Activated CD8-positive, alpha-beta memory T cell treated with anti-CD3 and anti-CD28 coated beads, Interleukin-2, amount 50 U/mL, for 24 hours (primary cell): ENCODE data around the gene ANKS1A.

Source experiments
- DNase-seq: peaks from one replicate; pipeline ENCODE4 v3.0.0-alpha.2; 2020; ENCODE audit errors: extremely low read depth

ANKS1A gene

GRCh38 chr6:35052694-35053565 lies 163.9 kb downstream of the ANKS1A start:
- DNase-seq: no peak

- DNase-seq: no peak
Observed at GRCh38 chr6:35053701-35054100, 164.6 kb downstream of the ANKS1A start.

GRCh38 chr6:35054106-35054742 lies 165.2 kb downstream of the ANKS1A start:
- no peak for DNase-seq

- DNase-seq: no peak
Observed at GRCh38 chr6:35054743-35055130, 165.7 kb downstream of the ANKS1A start.

GRCh38 chr6:35055891-35056290 lies 166.8 kb downstream of the ANKS1A start:
- no peak for DNase-seq

- DNase-seq: no peak
Observed at GRCh38 chr6:35056952-35057351, 167.9 kb downstream of the ANKS1A start.

- DNase-seq: no peak
Observed at GRCh38 chr6:35057449-35058357, 168.6 kb downstream of the ANKS1A start.

GRCh38 chr6:35058358-35058675 lies 169.3 kb downstream of the ANKS1A start:
- no peak for DNase-seq

- no peak for DNase-seq
Observed at GRCh38 chr6:35058865-35059522, 169.9 kb downstream of the ANKS1A start.

GRCh38 chr6:35059596-35060345 lies 170.7 kb downstream of the ANKS1A start:
- DNase-seq: no peak

- DNase-seq: no peak
Observed at GRCh38 chr6:35061102-35061615, 172.1 kb downstream of the ANKS1A start.

GRCh38 chr6:35061651-35062410 lies 172.8 kb downstream of the ANKS1A start:
- no peak for DNase-seq

- DNase-seq: no peak
Observed at GRCh38 chr6:35062676-35063574, 173.9 kb downstream of the ANKS1A start.

- DNase-seq: no peak
Observed at GRCh38 chr6:35063701-35064280, 174.7 kb downstream of the ANKS1A start.

- no peak for DNase-seq
Observed at GRCh38 chr6:35064290-35064689, 175.2 kb downstream of the ANKS1A start.

- no peak for DNase-seq
Observed at GRCh38 chr6:35064757-35065440, 175.8 kb downstream of the ANKS1A start.

GRCh38 chr6:35065441-35065800 lies 176.4 kb downstream of the ANKS1A start:
- DNase-seq: no peak

GRCh38 chr6:35065870-35066269 lies 176.8 kb downstream of the ANKS1A start:
- DNase-seq: no peak
